Neural cell (in vitro differentiated cells): ENCODE measurements around the gene MREG. TPM values are rescaled to one million over a fixed set of nuclear protein-coding genes. Genes with fewer than 3 reads are reported as not detected.

ENCODE experiments used
- H2AFZ ChIP-seq: fragments of 200-600, 300-800 bp; sonication (generic), shearing (Covaris generic); 2 replicates; pipeline ENCODE4 v1.6.0; 2014; ENCODE audit warnings: low read depth, mild to moderate bottlenecking, antibody characterized with exemption, low read length, moderate library complexity
- H3F3A ChIP-seq: fragments of 200-600 bp; shearing (Covaris generic); 2 replicates; pipeline ENCODE4 v1.6.1; 2016; ENCODE audit warnings: mild to moderate bottlenecking, moderate library complexity, mixed read lengths, antibody characterized with exemption, low read length; ENCODE audit not compliant: insufficient read depth, poor library complexity, severe bottlenecking
- H3K27ac ChIP-seq: fragments of 200-600, 300-800 bp; sonication (generic), shearing (Covaris generic); 2 replicates; pipeline ENCODE4 v1.5.1; 2014; ENCODE audit warnings: mild to moderate bottlenecking, low read length, moderate library complexity
- H3K27me3 ChIP-seq: fragments of 300-800, 200-600 bp; sonication (generic), shearing (Covaris generic); 2 replicates; pipeline ENCODE4 v1.6.0; 2014; ENCODE audit warnings: mild to moderate bottlenecking, low read depth, low read length, moderate library complexity; ENCODE audit not compliant: insufficient read depth
- H3K36me3 ChIP-seq: fragments of 300-800, 200-600 bp; sonication (generic), shearing (Covaris generic); 2 replicates; pipeline ENCODE4 v1.5.1; 2014; ENCODE audit warnings: mild to moderate bottlenecking, antibody characterized with exemption, low read length, moderate library complexity; ENCODE audit not compliant: insufficient read depth
- H3K4me2 ChIP-seq: fragments of 300-800, 200-600 bp; sonication (generic), shearing (Covaris generic); 2 replicates; pipeline ENCODE4 v1.6.0; 2014; ENCODE audit warnings: mild to moderate bottlenecking, low read length
- H3K4me3 ChIP-seq: fragments of 300-800, 200-600 bp; sonication (generic), shearing (Covaris generic); 2 replicates; pipeline ENCODE4 v1.5.1; 2014; ENCODE audit warnings: mild to moderate bottlenecking, low read length, moderate library complexity
- H3K79me2 ChIP-seq: fragments of 200-600 bp; shearing (Covaris generic); replicated peaks from 2 replicates; pipeline ENCODE4 v1.6.0; 2014; ENCODE audit warnings: mild to moderate bottlenecking, low read length, moderate library complexity; ENCODE audit not compliant: insufficient read depth
- H3K9ac ChIP-seq: fragments of 300-800, 200-600 bp; sonication (generic), shearing (Covaris generic); 2 replicates; pipeline ENCODE4 v1.6.1; 2016; ENCODE audit warnings: mild to moderate bottlenecking, low read length, mixed read lengths
- H3K9me2 ChIP-seq: fragments of 200-600 bp; shearing (Covaris generic); 2 replicates; pipeline ENCODE4 v1.6.1; 2016; ENCODE audit warnings: mild to moderate bottlenecking, low read length, mixed read lengths; ENCODE audit not compliant: insufficient read depth
- H3K9me3 ChIP-seq: fragments of 200-600, 300-800 bp; sonication (generic), shearing (Covaris generic); 2 replicates; pipeline ENCODE4 v1.6.1; 2016; ENCODE audit warnings: mild to moderate bottlenecking, mixed run types, low read length, moderate library complexity, mixed read lengths
- H4K20me1 ChIP-seq: fragments of 200-600 bp; shearing (Covaris generic); 2 replicates; pipeline ENCODE4 v1.6.1; 2016; ENCODE audit warnings: mild to moderate bottlenecking, mixed run types; ENCODE audit not compliant: insufficient read depth
- CTCF ChIP-seq: fragments of 450-650 bp; IDR thresholded peaks from 2 replicates; pipeline ENCODE4 v1.5.1; 2014; ENCODE audit warnings: antibody characterized with exemption, mild to moderate bottlenecking, moderate library complexity; ENCODE audit not compliant: poor library complexity, severe bottlenecking
- EP300 ChIP-seq: fragments of 450-650 bp; conservative IDR thresholded peaks from 2 replicates; pipeline ENCODE4 v1.6.1; 2014; ENCODE audit warnings: antibody characterized with exemption, mild to moderate bottlenecking, moderate library complexity; ENCODE audit not compliant: poor library complexity, severe bottlenecking
- EZH2 ChIP-seq: fragments of 200-600, 300-800 bp; shearing (Covaris generic), sonication (generic); IDR thresholded peaks from 2 replicates; pipeline ENCODE4 v1.6.1; 2014; ENCODE audit warnings: antibody characterized with exemption, low read length, borderline replicate concordance, mild to moderate bottlenecking; ENCODE audit not compliant: insufficient read depth, poor library complexity, severe bottlenecking
- MXI1 ChIP-seq: fragments of 450-650 bp; conservative IDR thresholded peaks from 2 replicates; pipeline ENCODE4 v1.6.1; 2014; ENCODE audit warnings: antibody characterized with exemption, mild to moderate bottlenecking; ENCODE audit not compliant: poor library complexity, severe bottlenecking
- POLR2AphosphoS5 ChIP-seq: IDR thresholded peaks from 2 replicates; pipeline ENCODE4 v1.6.1; 2012
- RAD21 ChIP-seq: fragments of 450-650 bp; conservative IDR thresholded peaks from 2 replicates; pipeline ENCODE4 v1.6.1; 2014; ENCODE audit warnings: antibody characterized with exemption, mild to moderate bottlenecking, moderate library complexity
- SMC3 ChIP-seq: fragments of 450-650 bp; conservative IDR thresholded peaks from 2 replicates; pipeline ENCODE4 v1.6.1; 2014; ENCODE audit warnings: antibody characterized with exemption, mild to moderate bottlenecking, moderate library complexity; ENCODE audit not compliant: poor library complexity
- TAF1 ChIP-seq: IDR thresholded peaks from 2 replicates; pipeline ENCODE4 v1.6.1; 2012; ENCODE audit warnings: low read depth
- polyA plus RNA-seq: library from polyadenylated mRNA; depleted of rRNA; stranded (reverse); fragments of >200 nt; gene quantifications from 2 replicates; pipeline ENCODE4 v1.2.3, GENCODE V29; 2014
- TF ChIP-seq, protein P1 (sequence below): IDR thresholded peaks from 2 replicates; pipeline ENCODE4 v1.6.1; 2012; ENCODE audit warnings: borderline replicate concordance

The MREG gene
- polyA plus RNA-seq, 1 donor from 2014 or later, result 9.1 TPM

DNA sequence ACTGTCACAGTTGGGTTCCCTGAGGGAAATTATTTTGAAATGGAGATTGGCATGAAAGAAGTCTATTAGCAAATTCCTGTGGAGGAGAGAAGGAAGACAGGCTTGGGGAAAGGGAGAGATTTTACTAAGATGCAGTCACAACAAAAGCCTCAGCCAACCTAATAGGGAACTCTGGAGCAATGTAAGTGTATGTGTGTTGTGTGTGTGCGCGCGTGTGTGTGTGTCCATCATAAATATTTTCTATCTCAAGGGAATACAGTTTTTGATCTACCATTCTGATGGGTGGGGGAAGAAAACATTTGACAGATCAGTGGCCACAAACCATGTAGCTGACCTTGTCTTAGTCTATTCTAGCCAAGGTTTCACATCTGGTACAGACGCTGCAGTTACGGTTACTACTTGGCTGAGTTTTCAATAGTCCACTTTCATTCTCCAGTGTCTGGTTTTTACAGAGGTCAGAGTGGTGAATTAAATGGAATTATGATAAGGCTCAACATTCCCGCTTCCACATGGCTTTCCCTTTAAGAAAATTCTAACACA, 72.6 kb downstream of the MREG start:
- Histone ChIP-seq H4K20me1 (no peaks in the 10 kb centered on the region), H2AFZ (no peak overlapping the region), H3K27me3 (no peaks in the 10 kb centered on the region), H3K9me2 (no peaks in the 10 kb centered on the region), H3F3A (no peaks in the 10 kb centered on the region), H3K79me2 (no peaks in the 10 kb centered on the region), H3K9ac (no peak overlapping the region), H3K36me3 (no peaks in the 10 kb centered on the region), H3K9me3 (no peaks in the 10 kb centered on the region), H3K27ac (no peak overlapping the region), H3K4me2 (no peak overlapping the region), H3K4me3 (no peak overlapping the region)
- no peak for TF ChIP-seq EZH2
- TF ChIP-seq EP300, result no peak
- no peak for TF ChIP-seq RAD21
- no peak for TF ChIP-seq POLR2AphosphoS5
- no peak for TF ChIP-seq SMC3
- TF ChIP-seq MXI1, result no peak
- TF ChIP-seq, protein P1, sequence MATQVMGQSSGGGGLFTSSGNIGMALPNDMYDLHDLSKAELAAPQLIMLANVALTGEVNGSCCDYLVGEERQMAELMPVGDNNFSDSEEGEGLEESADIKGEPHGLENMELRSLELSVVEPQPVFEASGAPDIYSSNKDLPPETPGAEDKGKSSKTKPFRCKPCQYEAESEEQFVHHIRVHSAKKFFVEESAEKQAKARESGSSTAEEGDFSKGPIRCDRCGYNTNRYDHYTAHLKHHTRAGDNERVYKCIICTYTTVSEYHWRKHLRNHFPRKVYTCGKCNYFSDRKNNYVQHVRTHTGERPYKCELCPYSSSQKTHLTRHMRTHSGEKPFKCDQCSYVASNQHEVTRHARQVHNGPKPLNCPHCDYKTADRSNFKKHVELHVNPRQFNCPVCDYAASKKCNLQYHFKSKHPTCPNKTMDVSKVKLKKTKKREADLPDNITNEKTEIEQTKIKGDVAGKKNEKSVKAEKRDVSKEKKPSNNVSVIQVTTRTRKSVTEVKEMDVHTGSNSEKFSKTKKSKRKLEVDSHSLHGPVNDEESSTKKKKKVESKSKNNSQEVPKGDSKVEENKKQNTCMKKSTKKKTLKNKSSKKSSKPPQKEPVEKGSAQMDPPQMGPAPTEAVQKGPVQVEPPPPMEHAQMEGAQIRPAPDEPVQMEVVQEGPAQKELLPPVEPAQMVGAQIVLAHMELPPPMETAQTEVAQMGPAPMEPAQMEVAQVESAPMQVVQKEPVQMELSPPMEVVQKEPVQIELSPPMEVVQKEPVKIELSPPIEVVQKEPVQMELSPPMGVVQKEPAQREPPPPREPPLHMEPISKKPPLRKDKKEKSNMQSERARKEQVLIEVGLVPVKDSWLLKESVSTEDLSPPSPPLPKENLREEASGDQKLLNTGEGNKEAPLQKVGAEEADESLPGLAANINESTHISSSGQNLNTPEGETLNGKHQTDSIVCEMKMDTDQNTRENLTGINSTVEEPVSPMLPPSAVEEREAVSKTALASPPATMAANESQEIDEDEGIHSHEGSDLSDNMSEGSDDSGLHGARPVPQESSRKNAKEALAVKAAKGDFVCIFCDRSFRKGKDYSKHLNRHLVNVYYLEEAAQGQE, result no peak
- TF ChIP-seq CTCF, result no peak
- TF ChIP-seq TAF1, result no peak

DNA sequence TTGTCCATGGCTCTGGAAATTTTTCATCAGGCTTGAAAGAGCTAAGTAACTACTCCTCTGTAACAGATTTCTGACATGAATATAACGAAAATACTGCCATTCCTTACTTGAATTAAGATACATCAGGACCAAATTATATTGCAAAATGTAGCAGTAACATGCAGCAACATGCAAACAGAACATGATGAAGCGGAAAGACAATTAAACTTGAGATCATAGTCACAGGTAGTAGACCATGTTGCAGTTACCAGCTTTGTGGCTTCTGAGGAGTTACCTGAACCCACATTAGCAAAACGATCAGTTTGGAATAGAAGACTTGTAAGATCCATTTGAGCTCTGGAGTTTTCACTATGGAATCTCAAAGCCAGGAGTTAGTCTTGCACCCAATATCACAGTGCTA, 76.2 kb downstream of the MREG start:
- no peak overlapping the region for H3K27ac ChIP-seq
- no peak overlapping the region for H2AFZ ChIP-seq
- H3K9ac ChIP-seq, result no peak overlapping the region
- no peaks in the 10 kb centered on the region for H3K27me3 ChIP-seq
- H3K4me2 ChIP-seq, result no peak overlapping the region
- H3K4me3 ChIP-seq, result no peak overlapping the region
- H4K20me1 ChIP-seq, result no peaks in the 10 kb centered on the region
- H3F3A ChIP-seq, result no peaks in the 10 kb centered on the region
- H3K79me2 ChIP-seq, result no peaks in the 10 kb centered on the region
- H3K36me3 ChIP-seq, result no peaks in the 10 kb centered on the region
- H3K9me3 ChIP-seq, result no peaks in the 10 kb centered on the region
- no peak for TF ChIP-seq CTCF
- TF ChIP-seq, protein P1, result no peak
- no peaks in the 10 kb centered on the region for H3K9me2 ChIP-seq
